KBM-7 (cell line): ENCODE data around the gene MGLL.
A peak's percentile ranks its signal among the peaks of the same experiment; 100 is the strongest.
"Not testable (repeated sequence)": the region's sequence is repeated elsewhere in the genome, so short reads cannot be mapped to it uniquely, and the experiment has no call there.

Source experiments
- DNase-seq: peaks from one replicate; pipeline ENCODE4 v3.0.0-alpha.2; 2015
- in situ Hi-C: fragments of 300-500 bp; cut with MboI; formaldehyde crosslinking; loops from 2 replicates; pipeline ENCODE4 v1.14.3; 2020; ENCODE audit warnings: low sequenced_read_pairs, low pct_unique_long_range_greater_than_20kb, mixed read lengths

Gene MGLL

GRCh38 chr3:127658234-127658633, 164.1 kb downstream of the MGLL start:
- in situ Hi-C loops = no loop called here
- DNase-seq = no peak

- in situ Hi-C loops = no loop called here
- DNase-seq = no peak
Observed at GRCh38 chr3:127656906-127657305, 165.4 kb downstream of the MGLL start.

GRCh38 chr3:127655641-127656040, 166.7 kb downstream of the MGLL start:
- in situ Hi-C loops = no loop called here

GRCh38 chr3:127654993-127655392, 167.3 kb downstream of the MGLL start:
- DNase-seq, in situ Hi-C loops: not testable (repeated sequence)

More at GRCh38 chr3:127655641-127656040, 166.7 kb downstream of the MGLL start:
- no peak for DNase-seq

- no peak for DNase-seq
- in situ Hi-C loops = no loop called here
Observed at GRCh38 chr3:127654374-127654773, 167.9 kb downstream of the MGLL start.

- peak; percentile 63 for DNase-seq
- in situ Hi-C loops = no loop called here
Observed at GRCh38 chr3:127652246-127652995, 169.9 kb downstream of the MGLL start.

- in situ Hi-C loops = no loop called here
- no peak for DNase-seq
Observed at GRCh38 chr3:127651516-127652172, 170.7 kb downstream of the MGLL start.

GRCh38 chr3:127650236-127650635, 172.1 kb downstream of the MGLL start:
- DNase-seq = no peak
- in situ Hi-C loops = no loop called here

- in situ Hi-C loops = no loop called here
- DNase-seq = no peak
Observed at GRCh38 chr3:127647845-127648204, 174.5 kb downstream of the MGLL start.

- no peak for DNase-seq
Observed at GRCh38 chr3:127647166-127647844, 175.0 kb downstream of the MGLL start.

GRCh38 chr3:127646501-127647046, 175.7 kb downstream of the MGLL start:
- no peak for DNase-seq
- in situ Hi-C loops = no loop called here

More at GRCh38 chr3:127647166-127647844, 175.0 kb downstream of the MGLL start:
- in situ Hi-C loops = no loop called here

- in situ Hi-C loops = no loop called here
- no peak for DNase-seq
Observed at GRCh38 chr3:127645371-127646015, 176.8 kb downstream of the MGLL start.

GRCh38 chr3:127644641-127645370, 177.5 kb downstream of the MGLL start:
- in situ Hi-C loops = no loop called here
- no peak for DNase-seq

GRCh38 chr3:127640042-127640355, 182.3 kb downstream of the MGLL start:
- no peak for DNase-seq
- in situ Hi-C loops = no loop called here

GRCh38 chr3:127639173-127640041, 182.9 kb downstream of the MGLL start:
- DNase-seq = no peak
- in situ Hi-C loops = no loop called here
